Measurements from ENCODE around the gene IDH3G. TPM values are rescaled to one million over a fixed set of nuclear protein-coding genes. Genes with fewer than 3 reads are reported as not detected.

IDH3G gene
- total and polyA plus RNA-seq, 2 donors (not counting 1 experiment from before 2014, with no cell fraction given) = 62.8 to 122 TPM

- Mint-ChIP-seq H3K27me3 (peaks cover 7% of the 10 kb centered on the region), H3K27ac (no peak overlapping the region), H3K4me3 (no peak overlapping the region), H3K4me1 (peaks cover 4% of the 10 kb centered on the region), H3K9me3 (ENCODE audit: insufficient read depth) (no peaks in the 10 kb centered on the region)
- Histone ChIP-seq H4K20me1 (ENCODE audit: control insufficient read depth, insufficient read depth, low read length, poor library complexity, severe bottlenecking) (no peaks in the 10 kb centered on the region), H3K9ac (ENCODE audit: low read length) (no peak overlapping the region), H3K27ac (ENCODE audit: low read length in 2 of 2) (no peak overlapping the region), H3K36me3 (replicated peaks in 1 of 2; ENCODE audit: control extremely low read depth in 1 of 2, control insufficient read depth in 1 of 2, extremely low read depth in 1 of 2, insufficient read depth in 2 of 2, low read length in 1 of 2) (no peaks in the 10 kb centered on the region), H3K9me3 (ENCODE audit: control extremely low read depth in 1 of 3, control insufficient read depth in 2 of 3, insufficient read depth in 1 of 3, low read length in 2 of 3) (no peaks in the 10 kb centered on the region), H3K4me2 (replicated peaks; ENCODE audit: low read depth, low read length, poor library complexity, severe bottlenecking) (no peak overlapping the region), H3K79me2 (ENCODE audit: control insufficient read depth, insufficient read depth, low read length) (no peaks in the 10 kb centered on the region), H3K27me3 (replicated peaks in 1 of 4; ENCODE audit: control extremely low read depth in 1 of 4, control insufficient read depth in 3 of 4, insufficient read depth in 4 of 4, low read length in 3 of 4) (peaks cover 0 to 2% (median 0%) of the 10 kb centered on the region in 4 experiments), H2AFZ (ENCODE audit: insufficient read depth, low read depth, low read length, poor library complexity, severe bottlenecking) (no peak overlapping the region), H3K4me1 (ENCODE audit: control insufficient read depth in 2 of 2, insufficient read depth in 2 of 2, low read length in 2 of 2) (no peaks in the 10 kb centered on the region), H3K4me3 (ENCODE audit: control extremely low read depth in 1 of 5, extremely low read depth in 1 of 5, insufficient read depth in 1 of 5, low read depth in 2 of 5, low read length in 4 of 5) (no peak overlapping the region)
- ChIA-PET CTCF (interaction anchor here (1.2 kb wide), 1 partner anchor 169 kb away, joined by 3 read pairs; no protein-coding TSS in a partner anchor), POLR2A (interaction anchor here (0.6 kb wide), 1 partner anchor 133 kb away, joined by 4 read pairs; no protein-coding TSS in a partner anchor)
- no peak for TF ChIP-seq CTCF (IDR thresholded peaks at IDR 0.05)
- no peak for ATAC-seq (ENCODE audit: low read depth)
- intact Hi-C loops (cut with micrococcal nuclease) = no loop called here
- 75% methylated on average over 8 of the region's 17 CpGs for WGBS (ENCODE audit: insufficient coverage)
- DNase-seq = no peak
These were observed 16.0 kb downstream of the IDH3G start for GRCh38 chrX:153778181-153778580.

- CTCF ChIA-PET = interaction anchor here (1.2 kb wide), 1 partner anchor 170 kb away, joined by 3 read pairs; no protein-coding TSS in a partner anchor
- TF ChIP-seq EZH2 (IDR thresholded peaks at IDR 0.05; ENCODE audit: borderline replicate concordance, insufficient read depth, low read depth, low read length, poor library complexity, severe bottlenecking) (no peak), CTCF (IDR thresholded peaks at IDR 0.05) (no peak)
- H3K9me3 ChIP-seq (ENCODE audit: control extremely low read depth in 1 of 3, control insufficient read depth in 2 of 3, insufficient read depth in 1 of 3, low read length in 2 of 3) = no peaks in the 10 kb centered on the region
- H4K20me1 ChIP-seq (ENCODE audit: control insufficient read depth, insufficient read depth, low read length, poor library complexity, severe bottlenecking) = no peaks in the 10 kb centered on the region
- Mint-ChIP-seq H3K4me3 (no peak overlapping the region), H3K4me1 (peaks cover 4% of the 10 kb centered on the region), H3K27me3 (peaks cover 7% of the 10 kb centered on the region), H3K27ac (no peak overlapping the region), H3K9me3 (ENCODE audit: insufficient read depth) (no peaks in the 10 kb centered on the region)
- H3K4me3 ChIP-seq (ENCODE audit: control extremely low read depth in 1 of 5, extremely low read depth in 1 of 5, insufficient read depth in 1 of 5, low read depth in 2 of 5, low read length in 4 of 5) = no peak overlapping the region
- H3K79me2 ChIP-seq (ENCODE audit: control insufficient read depth, insufficient read depth, low read length) = no peaks in the 10 kb centered on the region
- POLR2A ChIA-PET = interaction anchor here (0.6 kb wide), 1 partner anchor 133 kb away, joined by 4 read pairs; no protein-coding TSS in a partner anchor
- no peak overlapping the region for H3K27ac ChIP-seq (ENCODE audit: low read length in 2 of 2)
- intact Hi-C loops (cut with micrococcal nuclease) = no loop called here
- no peaks in the 10 kb centered on the region for H3K36me3 ChIP-seq (replicated peaks in 1 of 2; ENCODE audit: control extremely low read depth in 1 of 2, control insufficient read depth in 1 of 2, extremely low read depth in 1 of 2, insufficient read depth in 2 of 2, low read length in 1 of 2)
- H3K4me1 ChIP-seq (ENCODE audit: control insufficient read depth in 2 of 2, insufficient read depth in 2 of 2, low read length in 2 of 2) = no peaks in the 10 kb centered on the region
- 88% methylated on average over 16 of the region's 34 CpGs for WGBS (ENCODE audit: insufficient coverage)
- peaks cover 0 to 2% (median 0%) of the 10 kb centered on the region in 4 experiments for H3K27me3 ChIP-seq (replicated peaks in 1 of 4; ENCODE audit: control extremely low read depth in 1 of 4, control insufficient read depth in 3 of 4, insufficient read depth in 4 of 4, low read length in 3 of 4)
- ATAC-seq (ENCODE audit: low read depth) (no peak), DNase-seq (no peak)
- no peak overlapping the region for H2AFZ ChIP-seq (ENCODE audit: insufficient read depth, low read depth, low read length, poor library complexity, severe bottlenecking)
- H3K9ac ChIP-seq (ENCODE audit: low read length) = no peak overlapping the region
- H3K4me2 ChIP-seq (replicated peaks; ENCODE audit: low read depth, low read length, poor library complexity, severe bottlenecking) = no peak overlapping the region
These were observed 16.7 kb downstream of the IDH3G start for GRCh38 chrX:153777261-153778090.
